NCI-H2029 (cell line): ENCODE data around the gene SSMEM1.
"Not testable (repeated sequence)": the region's sequence is repeated elsewhere in the genome, so short reads cannot be mapped to it uniquely, and the experiment has no call there.

ENCODE experiments used
- DNase-seq: peaks from one replicate; lab custom pipeline; 2025; lab: John Stamatoyannopoulos, UW

SSMEM1 gene

DNA sequence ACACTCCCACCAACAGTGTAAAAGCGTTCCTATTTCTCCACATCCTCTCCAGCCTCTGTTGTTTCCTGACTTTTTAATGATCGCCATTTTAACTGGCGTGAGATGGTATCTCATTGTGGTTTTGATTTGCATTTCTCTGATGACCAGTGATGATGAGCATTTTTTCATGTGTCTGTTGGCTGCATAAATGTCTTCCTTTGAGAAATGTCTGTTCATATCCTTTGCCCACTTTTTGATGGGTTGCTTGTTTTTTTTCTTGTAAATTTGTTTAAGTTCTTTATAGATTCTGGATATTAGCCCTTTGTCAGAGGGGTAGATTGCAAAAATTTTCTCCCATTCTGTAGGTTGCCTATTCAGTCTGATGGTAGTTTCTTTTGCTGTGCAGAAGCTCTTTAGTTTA, 42.0 kb downstream of the SSMEM1 start:
- not testable (repeated sequence) for DNase-seq

DNA sequence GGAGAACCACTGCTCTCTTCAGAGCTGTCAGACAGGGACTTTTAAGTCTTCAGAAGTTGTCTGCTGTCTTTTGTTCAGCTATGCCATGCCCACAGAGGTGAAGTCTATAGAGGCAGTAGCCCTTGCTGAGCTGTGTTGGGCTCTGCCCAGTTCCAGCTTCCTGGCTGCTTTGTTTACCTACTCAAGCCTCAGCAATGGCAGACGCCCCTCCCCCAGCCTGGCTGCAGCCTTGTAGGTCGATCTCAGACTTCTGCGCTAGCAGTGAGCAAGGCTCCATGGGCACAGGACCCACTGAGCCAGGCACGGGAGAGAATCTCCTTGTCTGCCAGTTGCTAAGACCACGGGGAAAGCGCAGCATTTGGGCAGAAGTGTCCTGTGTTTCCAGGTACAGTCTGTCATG, 46.9 kb downstream of the SSMEM1 start:
- no peak for DNase-seq

DNA sequence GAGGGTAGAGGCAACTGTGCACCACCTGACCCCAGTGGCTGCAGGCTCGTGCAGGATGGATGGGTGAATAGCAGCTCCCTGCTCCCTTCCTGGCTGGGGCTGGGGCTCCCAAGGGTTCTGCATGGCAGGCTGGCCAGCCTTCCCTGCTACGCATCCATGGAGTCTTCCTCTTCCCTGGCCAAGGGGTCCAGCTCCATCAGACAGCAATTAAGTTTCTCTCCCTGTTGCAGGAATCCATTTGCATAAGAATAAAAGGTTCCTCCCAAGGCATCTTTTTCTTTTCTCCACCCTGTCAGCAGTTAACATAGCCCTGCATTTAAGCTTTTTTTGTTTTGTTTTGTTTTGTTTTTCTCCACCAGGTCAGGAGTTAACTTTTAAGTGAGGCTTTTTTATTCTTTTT, 49.0 kb downstream of the SSMEM1 start:
- no peak for DNase-seq

DNA sequence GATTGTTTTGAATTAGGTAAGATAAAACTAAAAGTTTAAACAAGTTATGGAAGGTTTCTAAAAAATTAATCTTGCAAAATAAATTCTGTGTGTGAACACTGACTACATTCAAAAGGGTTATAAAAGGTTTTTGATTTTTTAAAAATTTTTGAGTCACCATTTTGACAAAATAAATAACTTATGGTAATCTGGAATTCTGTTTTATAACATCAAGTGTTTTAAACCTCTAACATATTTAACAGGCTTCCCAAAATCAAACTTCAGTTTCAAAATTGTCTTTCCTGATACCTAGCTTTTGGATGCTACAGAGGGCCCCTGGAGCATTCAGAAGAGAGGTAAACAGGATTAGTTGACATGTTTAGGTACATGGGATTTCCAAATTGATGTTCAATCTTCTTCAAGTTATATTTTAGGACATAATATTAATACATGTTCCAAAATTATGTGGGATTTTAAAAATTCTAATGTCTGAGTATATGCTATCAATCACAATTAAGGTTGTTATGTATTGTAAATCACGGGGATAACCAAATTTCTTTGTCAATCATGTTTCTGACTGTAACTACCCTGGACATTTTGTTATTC, 50.9 kb downstream of the SSMEM1 start:
- no peak for DNase-seq

DNA sequence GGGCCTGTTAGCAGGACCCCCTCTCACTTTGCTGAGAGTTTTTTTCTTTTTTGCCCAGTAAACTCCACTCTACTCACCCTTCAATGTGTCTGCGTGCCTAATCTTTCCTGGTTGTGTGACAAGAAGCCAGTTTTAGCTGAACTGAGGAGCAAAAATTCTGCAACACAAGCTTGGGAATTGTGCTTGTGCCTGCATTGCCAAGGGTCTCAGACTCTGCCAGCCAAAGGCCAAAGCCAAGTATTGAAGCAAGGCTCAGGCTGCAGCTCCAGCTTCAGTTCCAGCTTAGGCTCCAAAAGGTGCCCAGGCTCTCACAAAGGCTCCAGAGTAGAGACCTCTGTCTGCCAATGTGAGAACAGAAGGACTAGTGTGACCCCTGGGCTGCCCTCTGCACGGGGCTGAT, 54.8 kb downstream of the SSMEM1 start:
- DNase-seq, result no peak

DNA sequence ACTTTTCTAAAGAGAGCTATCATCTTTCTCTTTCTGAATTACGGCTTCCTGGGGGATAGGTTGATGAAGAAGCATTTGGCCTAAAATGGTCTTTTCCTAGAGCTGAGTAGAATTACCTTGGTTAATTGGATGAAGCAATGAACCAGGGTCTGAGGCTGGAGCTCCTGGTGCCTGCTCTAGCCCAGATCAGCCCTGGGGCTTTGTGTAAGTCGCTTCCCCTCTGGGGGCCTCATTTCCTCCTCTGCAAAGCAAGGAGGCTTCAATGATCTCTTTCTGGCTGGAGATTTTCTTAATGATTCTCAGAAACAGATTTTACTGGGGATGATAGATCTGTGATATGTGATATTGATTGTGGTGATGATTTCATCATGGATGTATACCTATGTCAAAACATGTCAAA, 55.5 kb downstream of the SSMEM1 start:
- DNase-seq, result no peak
